Neural cell (in vitro differentiated cells): ENCODE results near the gene LOXL4. TPM values are rescaled to one million over a fixed set of nuclear protein-coding genes. Genes with fewer than 3 reads are reported as not detected.

ENCODE experiments used
- H2AFZ ChIP-seq: fragments of 200-600, 300-800 bp; sonication (generic), shearing (Covaris generic); 2 replicates; pipeline ENCODE4 v1.6.0; 2014; ENCODE audit warnings: low read depth, mild to moderate bottlenecking, antibody characterized with exemption, low read length, moderate library complexity
- H3F3A ChIP-seq: fragments of 200-600 bp; shearing (Covaris generic); 2 replicates; pipeline ENCODE4 v1.6.1; 2016; ENCODE audit warnings: mild to moderate bottlenecking, moderate library complexity, mixed read lengths, antibody characterized with exemption, low read length; ENCODE audit not compliant: insufficient read depth, poor library complexity, severe bottlenecking
- H3K27ac ChIP-seq: fragments of 200-600, 300-800 bp; sonication (generic), shearing (Covaris generic); 2 replicates; pipeline ENCODE4 v1.5.1; 2014; ENCODE audit warnings: mild to moderate bottlenecking, low read length, moderate library complexity
- H3K27me3 ChIP-seq: fragments of 300-800, 200-600 bp; sonication (generic), shearing (Covaris generic); 2 replicates; pipeline ENCODE4 v1.6.0; 2014; ENCODE audit warnings: mild to moderate bottlenecking, low read depth, low read length, moderate library complexity; ENCODE audit not compliant: insufficient read depth
- H3K36me3 ChIP-seq: fragments of 300-800, 200-600 bp; sonication (generic), shearing (Covaris generic); 2 replicates; pipeline ENCODE4 v1.5.1; 2014; ENCODE audit warnings: mild to moderate bottlenecking, antibody characterized with exemption, low read length, moderate library complexity; ENCODE audit not compliant: insufficient read depth
- H3K4me2 ChIP-seq: fragments of 300-800, 200-600 bp; sonication (generic), shearing (Covaris generic); 2 replicates; pipeline ENCODE4 v1.6.0; 2014; ENCODE audit warnings: mild to moderate bottlenecking, low read length
- H3K4me3 ChIP-seq: fragments of 300-800, 200-600 bp; sonication (generic), shearing (Covaris generic); 2 replicates; pipeline ENCODE4 v1.5.1; 2014; ENCODE audit warnings: mild to moderate bottlenecking, low read length, moderate library complexity
- H3K79me2 ChIP-seq: fragments of 200-600 bp; shearing (Covaris generic); replicated peaks from 2 replicates; pipeline ENCODE4 v1.6.0; 2014; ENCODE audit warnings: mild to moderate bottlenecking, low read length, moderate library complexity; ENCODE audit not compliant: insufficient read depth
- H3K9ac ChIP-seq: fragments of 300-800, 200-600 bp; sonication (generic), shearing (Covaris generic); 2 replicates; pipeline ENCODE4 v1.6.1; 2016; ENCODE audit warnings: mild to moderate bottlenecking, low read length, mixed read lengths
- H3K9me2 ChIP-seq: fragments of 200-600 bp; shearing (Covaris generic); 2 replicates; pipeline ENCODE4 v1.6.1; 2016; ENCODE audit warnings: mild to moderate bottlenecking, low read length, mixed read lengths; ENCODE audit not compliant: insufficient read depth
- H3K9me3 ChIP-seq: fragments of 200-600, 300-800 bp; sonication (generic), shearing (Covaris generic); 2 replicates; pipeline ENCODE4 v1.6.1; 2016; ENCODE audit warnings: mild to moderate bottlenecking, mixed run types, low read length, moderate library complexity, mixed read lengths
- H4K20me1 ChIP-seq: fragments of 200-600 bp; shearing (Covaris generic); 2 replicates; pipeline ENCODE4 v1.6.1; 2016; ENCODE audit warnings: mild to moderate bottlenecking, mixed run types; ENCODE audit not compliant: insufficient read depth
- CTCF ChIP-seq: fragments of 450-650 bp; IDR thresholded peaks from 2 replicates; pipeline ENCODE4 v1.5.1; 2014; ENCODE audit warnings: antibody characterized with exemption, mild to moderate bottlenecking, moderate library complexity; ENCODE audit not compliant: poor library complexity, severe bottlenecking
- EP300 ChIP-seq: fragments of 450-650 bp; conservative IDR thresholded peaks from 2 replicates; pipeline ENCODE4 v1.6.1; 2014; ENCODE audit warnings: antibody characterized with exemption, mild to moderate bottlenecking, moderate library complexity; ENCODE audit not compliant: poor library complexity, severe bottlenecking
- EZH2 ChIP-seq: fragments of 200-600, 300-800 bp; shearing (Covaris generic), sonication (generic); IDR thresholded peaks from 2 replicates; pipeline ENCODE4 v1.6.1; 2014; ENCODE audit warnings: antibody characterized with exemption, low read length, borderline replicate concordance, mild to moderate bottlenecking; ENCODE audit not compliant: insufficient read depth, poor library complexity, severe bottlenecking
- MXI1 ChIP-seq: fragments of 450-650 bp; conservative IDR thresholded peaks from 2 replicates; pipeline ENCODE4 v1.6.1; 2014; ENCODE audit warnings: antibody characterized with exemption, mild to moderate bottlenecking; ENCODE audit not compliant: poor library complexity, severe bottlenecking
- POLR2AphosphoS5 ChIP-seq: IDR thresholded peaks from 2 replicates; pipeline ENCODE4 v1.6.1; 2012
- RAD21 ChIP-seq: fragments of 450-650 bp; conservative IDR thresholded peaks from 2 replicates; pipeline ENCODE4 v1.6.1; 2014; ENCODE audit warnings: antibody characterized with exemption, mild to moderate bottlenecking, moderate library complexity
- REST ChIP-seq: IDR thresholded peaks from 2 replicates; pipeline ENCODE4 v1.6.1; 2012; ENCODE audit warnings: borderline replicate concordance
- SMC3 ChIP-seq: fragments of 450-650 bp; conservative IDR thresholded peaks from 2 replicates; pipeline ENCODE4 v1.6.1; 2014; ENCODE audit warnings: antibody characterized with exemption, mild to moderate bottlenecking, moderate library complexity; ENCODE audit not compliant: poor library complexity
- TAF1 ChIP-seq: IDR thresholded peaks from 2 replicates; pipeline ENCODE4 v1.6.1; 2012; ENCODE audit warnings: low read depth
- polyA plus RNA-seq: library from polyadenylated mRNA; depleted of rRNA; stranded (reverse); fragments of >200 nt; gene quantifications from 2 replicates; pipeline ENCODE4 v1.2.3, GENCODE V29; 2014

The LOXL4 gene
- polyA plus RNA-seq, 1 donor from 2014 or later, result not detected

- H3K36me3 ChIP-seq, result no peaks in the 10 kb centered on the region
- H3K27ac ChIP-seq, result no peak overlapping the region
- H3K9ac ChIP-seq, result no peak overlapping the region
- no peaks in the 10 kb centered on the region for H3K79me2 ChIP-seq
- H3K27me3 ChIP-seq, result no peaks in the 10 kb centered on the region
- H3K9me2 ChIP-seq, result no peaks in the 10 kb centered on the region
- no peaks in the 10 kb centered on the region for H3K9me3 ChIP-seq
- H4K20me1 ChIP-seq, result no peaks in the 10 kb centered on the region
- H3F3A ChIP-seq, result no peaks in the 10 kb centered on the region
- TF ChIP-seq EZH2, result no peak
- TF ChIP-seq RAD21, result no peak
- TF ChIP-seq REST, result no peak
- no peak for TF ChIP-seq SMC3
- no peak for TF ChIP-seq MXI1
- TF ChIP-seq EP300, result no peak
- no peak for TF ChIP-seq CTCF
- no peak for TF ChIP-seq TAF1
- no peak overlapping the region for H2AFZ ChIP-seq
- no peak overlapping the region for H3K4me3 ChIP-seq
- H3K4me2 ChIP-seq, result no peak overlapping the region
These were observed 17.4 kb upstream of the LOXL4 start for GRCh38 chr10:98285416-98285815.

- Histone ChIP-seq H3K4me3 (no peak overlapping the region), H4K20me1 (no peaks in the 10 kb centered on the region), H3K9ac (no peak overlapping the region), H3K4me2 (no peak overlapping the region), H3K79me2 (no peaks in the 10 kb centered on the region), H3K27me3 (no peaks in the 10 kb centered on the region), H3K9me2 (no peaks in the 10 kb centered on the region), H3F3A (no peaks in the 10 kb centered on the region), H3K27ac (no peak overlapping the region), H2AFZ (no peak overlapping the region), H3K9me3 (no peaks in the 10 kb centered on the region), H3K36me3 (no peaks in the 10 kb centered on the region)
- no peak for TF ChIP-seq CTCF
- no peak for TF ChIP-seq EP300
- no peak for TF ChIP-seq RAD21
- TF ChIP-seq SMC3, result no peak
- TF ChIP-seq POLR2AphosphoS5, result no peak
- no peak for TF ChIP-seq EZH2
- TF ChIP-seq REST, result no peak
- no peak for TF ChIP-seq TAF1
- TF ChIP-seq MXI1, result no peak
These were observed 8.3 kb upstream of the LOXL4 start for GRCh38 chr10:98276311-98276710.
